ENCODE measurements around the gene USP22. TPM values are rescaled to one million over a fixed set of nuclear protein-coding genes. Genes with fewer than 3 reads are reported as not detected.

Gene USP22
- total RNA-seq, 4 donors from 2014 or later, result 61.7 to 91.2 (median 78.0) TPM

DNA sequence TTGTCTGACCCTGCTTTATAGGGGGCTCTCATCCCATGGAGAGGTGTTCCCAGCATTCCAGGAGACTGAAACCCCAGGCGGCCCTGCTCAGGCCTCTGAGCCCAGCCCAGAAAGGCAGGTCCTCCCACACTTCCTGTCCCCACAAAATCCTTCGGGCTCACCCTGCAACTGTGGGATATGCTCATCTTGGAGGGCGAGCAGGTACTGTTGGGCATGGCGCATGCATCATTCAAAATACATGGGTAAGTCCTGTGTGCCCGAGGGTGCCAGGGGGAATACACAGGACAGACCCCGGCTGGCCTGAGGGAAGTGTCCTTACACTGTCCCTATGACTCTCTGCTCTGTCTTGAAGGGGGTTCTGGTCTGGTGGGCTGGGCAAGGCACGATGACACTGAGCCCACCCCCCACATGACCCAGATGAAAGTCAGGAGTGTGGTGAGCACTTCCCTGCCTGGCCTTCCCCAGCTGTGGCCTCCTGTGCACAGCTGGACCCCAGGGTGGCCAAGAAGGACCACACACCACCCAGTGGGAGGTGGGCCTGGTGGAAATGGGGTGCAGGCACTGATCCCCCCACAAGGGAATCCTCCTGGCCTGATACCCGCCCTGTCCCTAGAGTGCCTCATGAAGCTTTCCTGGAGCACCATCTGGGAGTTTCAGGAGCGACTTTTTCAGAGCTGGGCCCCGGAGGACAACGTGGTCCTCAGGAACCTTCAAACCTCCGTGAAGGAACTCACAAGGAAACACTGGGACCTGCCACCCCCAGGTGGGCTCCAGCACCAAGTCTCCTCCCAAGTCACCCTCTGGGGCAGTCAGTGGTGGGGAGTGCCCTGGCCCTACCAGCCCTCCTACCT is 46.7 kb downstream of the USP22 start:
- no peak for TF ChIP-seq POLR2A (IDR thresholded peaks at IDR 0.05)
- TF ChIP-seq, protein P1, sequence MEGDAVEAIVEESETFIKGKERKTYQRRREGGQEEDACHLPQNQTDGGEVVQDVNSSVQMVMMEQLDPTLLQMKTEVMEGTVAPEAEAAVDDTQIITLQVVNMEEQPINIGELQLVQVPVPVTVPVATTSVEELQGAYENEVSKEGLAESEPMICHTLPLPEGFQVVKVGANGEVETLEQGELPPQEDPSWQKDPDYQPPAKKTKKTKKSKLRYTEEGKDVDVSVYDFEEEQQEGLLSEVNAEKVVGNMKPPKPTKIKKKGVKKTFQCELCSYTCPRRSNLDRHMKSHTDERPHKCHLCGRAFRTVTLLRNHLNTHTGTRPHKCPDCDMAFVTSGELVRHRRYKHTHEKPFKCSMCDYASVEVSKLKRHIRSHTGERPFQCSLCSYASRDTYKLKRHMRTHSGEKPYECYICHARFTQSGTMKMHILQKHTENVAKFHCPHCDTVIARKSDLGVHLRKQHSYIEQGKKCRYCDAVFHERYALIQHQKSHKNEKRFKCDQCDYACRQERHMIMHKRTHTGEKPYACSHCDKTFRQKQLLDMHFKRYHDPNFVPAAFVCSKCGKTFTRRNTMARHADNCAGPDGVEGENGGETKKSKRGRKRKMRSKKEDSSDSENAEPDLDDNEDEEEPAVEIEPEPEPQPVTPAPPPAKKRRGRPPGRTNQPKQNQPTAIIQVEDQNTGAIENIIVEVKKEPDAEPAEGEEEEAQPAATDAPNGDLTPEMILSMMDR (IDR thresholded peaks at IDR 0.05), result no peak
- DNase-seq, result no peak
- Histone ChIP-seq H3K4me3 (no peak overlapping the region), H3K27me3 (no peaks in the 10 kb centered on the region), H3K4me1 (peaks cover 0 to 48% (median 23%) of the 10 kb centered on the region in 3 donors), H3K9me3 (no peaks in the 10 kb centered on the region), H3K36me3 (peaks cover 0 to 19% (median 9%) of the 10 kb centered on the region in 3 donors), H3K27ac (no peak overlapping the region)
- 81 to 82% methylated on average over 2 to 4 of the region's 12 CpGs for WGBS, 2 donors
- intact Hi-C loops (cut with DNase I), result no loop called here

DNA sequence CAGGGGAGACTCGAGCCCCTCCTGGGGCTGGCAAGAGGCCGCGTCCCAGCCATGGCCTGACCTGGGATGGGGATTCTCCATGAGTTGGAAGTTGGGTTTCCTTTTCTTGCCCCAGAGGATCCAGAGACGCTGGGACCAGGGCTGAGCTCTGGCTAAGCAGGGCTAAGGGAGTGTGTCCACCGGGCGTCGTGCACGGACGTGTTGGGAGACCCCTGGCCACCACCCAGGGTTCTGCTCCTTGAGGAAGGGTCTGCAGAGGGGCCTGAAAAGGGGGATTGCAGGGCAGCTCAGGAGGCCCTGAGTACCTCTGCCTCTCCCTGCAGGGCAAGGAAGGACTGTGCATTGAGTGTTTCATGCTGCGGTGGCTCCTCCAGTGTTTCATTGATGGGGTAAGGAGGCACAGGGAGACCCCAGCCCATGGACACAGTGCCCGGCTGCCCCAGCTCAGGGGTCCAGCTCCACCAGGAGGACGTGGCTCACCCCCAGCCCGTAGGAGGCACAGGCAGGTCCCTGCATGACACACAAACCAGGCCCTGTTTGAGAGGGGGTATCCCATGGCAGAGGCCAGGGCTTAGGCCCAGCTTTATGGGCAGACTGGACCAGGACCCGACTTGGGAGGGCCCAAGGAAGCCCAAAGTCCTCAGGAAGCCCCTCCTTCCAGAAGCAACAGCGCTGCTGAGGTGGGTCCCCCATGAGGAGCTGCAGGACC is 47.5 kb downstream of the USP22 start:
- Histone ChIP-seq H3K27ac (no peak overlapping the region), H3K9me3 (no peaks in the 10 kb centered on the region), H3K27me3 (no peaks in the 10 kb centered on the region), H3K4me1 (peaks cover 0 to 43% (median 23%) of the 10 kb centered on the region in 3 donors), H3K4me3 (no peak overlapping the region), H3K36me3 (peaks cover 0 to 14% (median 9%) of the 10 kb centered on the region in 3 donors)
- TF ChIP-seq POLR2A (IDR thresholded peaks at IDR 0.05), result no peak
- TF ChIP-seq, protein P1 (IDR thresholded peaks at IDR 0.05), result no peak
- intact Hi-C loops (cut with DNase I), result no loop called here
- DNase-seq, result no peak
- WGBS, 2 donors, result 75% methylated on average over 10 of the region's 15 CpGs; no CpG with 5 or more reads in 1 of the 2 donors

DNA sequence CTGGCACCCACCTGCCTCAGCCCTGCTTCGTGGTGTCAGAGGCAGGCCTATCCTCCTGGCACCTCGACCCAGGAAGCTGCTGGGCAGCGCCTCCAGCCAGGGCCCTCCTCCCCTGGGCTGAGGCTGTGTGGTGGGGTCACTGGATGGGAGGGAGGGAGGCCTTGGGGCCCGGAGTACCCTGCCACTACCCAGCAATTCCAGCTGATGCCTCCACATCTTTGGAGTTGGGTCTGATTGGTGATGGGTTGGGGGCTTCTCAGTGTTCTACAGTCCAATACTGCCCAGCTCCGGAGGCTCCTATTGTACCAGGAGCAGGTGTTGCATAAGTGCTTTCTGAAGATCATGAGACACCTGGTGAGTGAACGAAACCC is 48.0 kb downstream of the USP22 start:
- no peak for TF ChIP-seq POLR2A (IDR thresholded peaks at IDR 0.05)
- TF ChIP-seq, protein P1 (IDR thresholded peaks at IDR 0.05), result no peak
- intact Hi-C loops (cut with DNase I), result no loop called here
- 100% methylated on average over 1 of the region's 6 CpGs; no CpG with 5 or more reads in 1 of the 2 donors for WGBS, 2 donors
- Histone ChIP-seq H3K4me1 (peaks cover 0 to 38% (median 23%) of the 10 kb centered on the region in 3 donors), H3K27ac (no peak overlapping the region), H3K4me3 (no peak overlapping the region), H3K9me3 (no peaks in the 10 kb centered on the region), H3K36me3 (peaks cover 0 to 8% (median 7%) of the 10 kb centered on the region in 3 donors), H3K27me3 (no peaks in the 10 kb centered on the region)
- DNase-seq, result no peak

DNA sequence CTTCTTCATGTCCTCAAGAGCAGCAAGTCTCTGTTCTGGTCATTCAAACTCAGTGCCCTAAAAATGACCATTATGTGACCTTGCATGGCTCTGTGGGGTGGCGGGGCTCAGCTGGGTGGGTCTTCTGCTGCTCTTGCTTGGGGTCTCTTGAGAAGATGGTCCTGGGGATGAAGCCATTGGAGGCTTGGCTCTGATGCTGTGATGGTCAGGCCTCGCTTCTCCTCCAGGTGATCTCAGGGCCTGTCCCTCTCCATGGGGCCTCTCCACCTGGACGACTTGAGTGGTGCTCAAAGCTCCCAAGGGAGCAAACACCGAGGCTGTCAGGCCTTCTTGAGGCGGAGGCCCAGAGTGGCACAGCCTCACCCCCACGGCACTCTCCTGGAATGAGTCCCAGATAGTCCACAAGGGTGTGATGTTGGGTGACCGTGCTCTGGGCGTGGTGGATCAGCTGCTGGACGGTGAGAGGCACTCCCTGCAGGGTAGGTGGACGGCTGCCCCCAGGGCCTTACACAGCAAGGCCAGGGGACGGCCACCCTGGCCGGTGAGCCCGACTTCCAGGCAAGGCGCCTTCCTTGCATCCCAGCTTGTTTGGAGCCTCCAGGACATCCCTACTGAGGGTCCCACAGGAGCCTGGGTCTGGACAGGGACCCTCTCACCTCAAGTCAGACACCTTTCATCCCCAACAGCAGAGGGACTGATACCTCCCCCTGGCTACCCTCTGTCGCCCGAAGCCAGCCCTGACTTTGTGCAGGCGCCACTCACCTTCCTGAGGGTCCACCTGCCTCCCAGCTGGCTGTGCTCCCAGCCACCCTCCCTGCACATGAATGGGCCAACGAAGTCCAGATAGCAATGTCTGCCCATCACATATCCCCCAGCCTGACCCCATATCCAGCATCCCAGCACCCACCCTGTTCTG is 48.7 kb downstream of the USP22 start:
- no peaks in the 10 kb centered on the region for H3K9me3 ChIP-seq
- no peaks in the 10 kb centered on the region for H3K27me3 ChIP-seq
- TF ChIP-seq, protein P1 (IDR thresholded peaks at IDR 0.05), result no peak
- TF ChIP-seq POLR2A (IDR thresholded peaks at IDR 0.05), result no peak
- H3K36me3 ChIP-seq, result peaks cover 0 to 7% (median under 1%) of the 10 kb centered on the region in 3 donors
- no peak for DNase-seq
- H3K4me3 ChIP-seq, result no peak overlapping the region
- intact Hi-C loops (cut with DNase I), result no loop called here
- no peak overlapping the region for H3K27ac ChIP-seq
- peaks cover 0 to 31% (median 22%) of the 10 kb centered on the region in 3 donors for H3K4me1 ChIP-seq
- WGBS, 2 donors, result 88 to 91% methylated on average over 5 to 9 of the region's 18 CpGs

All from esophagus squamous epithelium (tissue), 5 donors.